Transverse colon (tissue), 4 donors: ENCODE results near the gene NEK5. TPM values are rescaled to one million over a fixed set of nuclear protein-coding genes. Genes with fewer than 3 reads are reported as not detected.
A peak's percentile ranks its signal among the peaks of the same experiment; 100 is the strongest.

Experiments used
- DNase-seq: peaks from one replicate; pipeline ENCODE4 v3.0.0-alpha.2; 2019
- H3K27ac ChIP-seq, 4 donors: fragments of 200-600 bp; sonication (generic); 2 replicates each; pipeline ENCODE4 v1.5.1; 2016 to 2018; ENCODE audit warnings: inconsistent platforms in 4 of 4
- H3K27me3 ChIP-seq: fragments of 200-600 bp; sonication (generic); 2 replicates; pipeline ENCODE4 v1.5.1; 2017; ENCODE audit warnings: inconsistent platforms
- H3K36me3 ChIP-seq, 4 donors: fragments of 200-600 bp; sonication (generic); 2 replicates each; pipeline ENCODE4 v1.5.1; 2017 to 2019; ENCODE audit warnings: inconsistent platforms in 4 of 4
- H3K4me1 ChIP-seq, 4 donors: fragments of 200-600 bp; sonication (generic); 2 replicates each; pipeline ENCODE4 v1.5.1; 2017 to 2020; ENCODE audit warnings: inconsistent platforms in 4 of 4
- H3K4me3 ChIP-seq, 4 donors: fragments of 200-600 bp; sonication (generic); 1 replicate in 1 of 4; 2 replicates in 3 of 4; pipeline versions ENCODE4 v1.5.1 to v1.6.1; 2017 to 2019; ENCODE audit warnings: inconsistent platforms in 4 of 4
- H3K9me3 ChIP-seq, 2 donors: fragments of 200-600 bp; sonication (generic); 2 replicates each; pipeline ENCODE4 v1.5.1; 2017 to 2019; ENCODE audit warnings: inconsistent platforms in 2 of 2
- EP300 ChIP-seq: sonication (generic); formaldehyde crosslinking; IDR thresholded peaks from one replicate; pipeline ENCODE4 v1.6.1; 2017; ENCODE audit warnings: antibody characterized with exemption, low read depth
- POLR2A ChIP-seq: fragments of 450-650 bp; IDR thresholded peaks from one replicate; pipeline ENCODE4 v1.6.1; 2016; ENCODE audit warnings: antibody characterized with exemption, mild to moderate bottlenecking, moderate library complexity
- POLR2AphosphoS5 ChIP-seq, 3 donors: sonication (generic); formaldehyde crosslinking; IDR thresholded peaks; one replicate each; pipeline ENCODE4 v1.6.1; 2016; ENCODE audit warnings: antibody characterized with exemption in 3 of 3
- WGBS, 2 donors: methylation state at CpG; one replicate each; pipeline ENCODE4 v1.1.5; 2018; ENCODE audit warnings: low coverage in 1 of 2; 5-methylcytosine and 5-hydroxymethylcytosine counted together
- in situ Hi-C, 4 donors: fragments of 200-750 bp; cut with MboI; loops; one replicate each; pipeline versions ENCODE4 v1.15.0 to v1.15.1; 2017; ENCODE audit warnings: low sequenced_read_pairs in 3 of 4, low pct_ligation_motif_present in 1 of 4, low pct_unique_long_range_greater_than_20kb in 1 of 4
- intact Hi-C: fragments of 100-400 bp; cut with DNase I; formaldehyde crosslinking; loops from one replicate; pipeline ENCODE4 v1.15.1; 2023; ENCODE audit warnings: low total_unique reads
- total RNA-seq, 4 donors: library from RNA; depleted of rRNA; stranded (reverse); fragments of >200 nt; gene quantifications; one replicate each; pipeline ENCODE4 v1.1.0, GENCODE V29; 2016
- TF ChIP-seq, protein P1 (sequence below), 5 experiments: fragments of 200-600 bp in 3 of 5; fragments of 450-650 bp in 2 of 5; sonication (generic) in 3 of 5; IDR thresholded peaks; 1 replicate in 2 of 5; 2 replicates in 3 of 5; pipeline ENCODE4 v1.5.1; 2016 to 2017; ENCODE audit warnings: antibody characterized with exemption in 5 of 5, inconsistent platforms in 3 of 5, mild to moderate bottlenecking in 2 of 5, moderate library complexity in 1 of 5

The NEK5 gene
- total RNA-seq, 4 donors from 2014 or later = 0.14 to 0.48 TPM; not detected in 2

DNA sequence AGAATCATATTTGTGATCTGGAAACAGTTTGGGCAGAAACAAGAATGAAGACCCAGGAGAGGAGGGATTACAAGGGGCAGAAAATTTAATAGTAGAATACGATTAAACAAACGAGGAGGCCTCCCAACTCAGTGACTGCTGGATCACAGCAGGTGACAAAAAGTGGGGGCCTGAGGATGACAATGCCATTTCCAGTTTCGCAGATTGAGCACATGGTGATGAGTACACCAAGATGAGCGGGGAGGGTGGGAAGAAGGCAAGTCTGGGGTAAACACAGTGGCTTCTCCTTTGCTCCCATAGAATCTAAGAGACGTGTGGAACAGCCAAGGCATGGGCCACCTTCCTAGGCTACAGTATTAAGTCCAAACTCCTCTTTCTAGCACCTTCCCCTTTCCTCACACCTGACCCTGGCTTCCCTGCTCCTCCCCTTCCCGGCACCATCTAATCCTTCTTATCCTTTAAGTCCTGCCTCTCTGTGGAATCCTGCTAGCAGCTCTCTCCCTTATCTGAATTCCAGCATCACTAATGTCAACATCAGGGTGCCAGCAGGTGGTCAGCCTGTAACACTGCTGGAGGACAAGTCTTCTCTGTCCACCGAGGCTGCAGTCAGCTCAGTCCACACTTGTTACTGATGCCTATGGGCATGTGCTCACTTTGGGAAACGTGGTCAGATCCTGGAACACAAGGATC lies 131.1 kb downstream of the NEK5 start:
- peaks cover 12 to 29% (median 17%) of the 10 kb centered on the region in 4 donors for H3K4me1 ChIP-seq
- no peaks in the 10 kb centered on the region for H3K27me3 ChIP-seq
- TF ChIP-seq POLR2A = no peak
- TF ChIP-seq, protein P1, sequence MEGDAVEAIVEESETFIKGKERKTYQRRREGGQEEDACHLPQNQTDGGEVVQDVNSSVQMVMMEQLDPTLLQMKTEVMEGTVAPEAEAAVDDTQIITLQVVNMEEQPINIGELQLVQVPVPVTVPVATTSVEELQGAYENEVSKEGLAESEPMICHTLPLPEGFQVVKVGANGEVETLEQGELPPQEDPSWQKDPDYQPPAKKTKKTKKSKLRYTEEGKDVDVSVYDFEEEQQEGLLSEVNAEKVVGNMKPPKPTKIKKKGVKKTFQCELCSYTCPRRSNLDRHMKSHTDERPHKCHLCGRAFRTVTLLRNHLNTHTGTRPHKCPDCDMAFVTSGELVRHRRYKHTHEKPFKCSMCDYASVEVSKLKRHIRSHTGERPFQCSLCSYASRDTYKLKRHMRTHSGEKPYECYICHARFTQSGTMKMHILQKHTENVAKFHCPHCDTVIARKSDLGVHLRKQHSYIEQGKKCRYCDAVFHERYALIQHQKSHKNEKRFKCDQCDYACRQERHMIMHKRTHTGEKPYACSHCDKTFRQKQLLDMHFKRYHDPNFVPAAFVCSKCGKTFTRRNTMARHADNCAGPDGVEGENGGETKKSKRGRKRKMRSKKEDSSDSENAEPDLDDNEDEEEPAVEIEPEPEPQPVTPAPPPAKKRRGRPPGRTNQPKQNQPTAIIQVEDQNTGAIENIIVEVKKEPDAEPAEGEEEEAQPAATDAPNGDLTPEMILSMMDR (IDR thresholded peaks at IDR 0.05) = no peak
- TF ChIP-seq POLR2AphosphoS5 (IDR thresholded peaks at IDR 0.05) = no peak
- no peak for TF ChIP-seq EP300
- no peak for DNase-seq
- no peaks in the 10 kb centered on the region for H3K36me3 ChIP-seq
- in situ Hi-C loops (no loop called here), intact Hi-C loops (no loop called here)
- no peak overlapping the region for H3K4me3 ChIP-seq
- no peak overlapping the region for H3K27ac ChIP-seq
- 70 to 82% methylated on average over 6 to 8 of the region's 8 CpGs for WGBS, 2 donors
- H3K9me3 ChIP-seq = no peaks in the 10 kb centered on the region

DNA sequence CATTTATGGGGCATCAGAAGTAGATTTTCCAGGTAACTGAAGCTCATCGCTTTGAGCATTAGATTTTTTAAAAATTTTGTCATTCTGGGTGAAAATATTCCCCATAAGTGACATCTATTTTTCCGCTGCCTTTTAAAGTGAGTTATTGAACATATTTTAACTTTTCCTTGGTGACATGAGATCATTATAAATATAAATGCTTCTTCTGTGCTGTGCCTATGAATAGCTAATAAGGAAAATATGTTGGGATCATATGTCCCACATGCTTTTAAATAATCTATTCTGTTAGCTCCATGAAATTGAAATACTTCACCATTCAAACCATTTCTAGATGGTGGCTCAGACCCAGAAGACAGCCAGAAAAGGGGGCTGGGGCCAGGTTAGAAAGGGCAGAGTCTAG lies 131.7 kb downstream of the NEK5 start:
- H3K4me1 ChIP-seq = peaks cover 12 to 29% (median 17%) of the 10 kb centered on the region in 4 donors
- H3K4me3 ChIP-seq = no peak overlapping the region
- 94 to 100% methylated on average over 2 of the region's 2 CpGs for WGBS, 2 donors
- no peaks in the 10 kb centered on the region for H3K27me3 ChIP-seq
- in situ Hi-C loops (no loop called here), intact Hi-C loops (no loop called here)
- no peak for TF ChIP-seq EP300
- TF ChIP-seq, protein P1 (IDR thresholded peaks at IDR 0.05) = no peak
- TF ChIP-seq POLR2AphosphoS5 (IDR thresholded peaks at IDR 0.05) = no peak
- no peak overlapping the region for H3K27ac ChIP-seq
- H3K36me3 ChIP-seq = no peaks in the 10 kb centered on the region
- no peak for DNase-seq
- no peaks in the 10 kb centered on the region for H3K9me3 ChIP-seq

DNA sequence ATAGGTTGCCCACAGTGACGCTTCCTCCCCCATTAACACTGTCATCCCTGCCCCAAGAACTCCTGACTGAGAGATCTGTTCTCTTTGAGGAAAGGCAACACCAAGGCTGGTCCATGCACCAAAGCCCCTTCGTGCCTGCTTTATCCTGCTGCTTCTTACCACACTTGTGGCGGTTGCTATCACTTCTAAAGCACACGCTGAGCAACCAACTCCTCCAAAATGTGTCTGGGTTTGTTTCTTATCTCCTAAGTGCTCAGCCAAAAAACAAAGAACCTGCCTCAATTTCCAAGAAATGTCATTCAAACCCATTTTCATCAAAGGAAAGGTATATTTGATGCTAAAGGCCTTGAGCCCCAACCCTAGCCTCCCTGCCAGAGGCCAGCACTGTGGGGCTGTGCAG lies 132.2 kb downstream of the NEK5 start:
- no peaks in the 10 kb centered on the region for H3K36me3 ChIP-seq
- in situ Hi-C loops = no loop called here
- H3K9me3 ChIP-seq = no peaks in the 10 kb centered on the region
- TF ChIP-seq POLR2A (no peak), POLR2AphosphoS5 (IDR thresholded peaks at IDR 0.05) (no peak), EP300 (no peak)
- TF ChIP-seq, protein P1 (IDR thresholded peaks at IDR 0.05) = no peak
- no peak overlapping the region for H3K4me3 ChIP-seq
- intact Hi-C loops = no loop called here
- no peak for DNase-seq
- peak overlapping the region in 3 of 4 donors; percentile 59 to 70 (median 67) for H3K27ac ChIP-seq
- H3K27me3 ChIP-seq = no peaks in the 10 kb centered on the region
- peaks cover 12 to 29% (median 17%) of the 10 kb centered on the region in 4 donors for H3K4me1 ChIP-seq
- WGBS, 2 donors = 80 to 83% methylated on average over 1 to 4 of the region's 4 CpGs

DNA sequence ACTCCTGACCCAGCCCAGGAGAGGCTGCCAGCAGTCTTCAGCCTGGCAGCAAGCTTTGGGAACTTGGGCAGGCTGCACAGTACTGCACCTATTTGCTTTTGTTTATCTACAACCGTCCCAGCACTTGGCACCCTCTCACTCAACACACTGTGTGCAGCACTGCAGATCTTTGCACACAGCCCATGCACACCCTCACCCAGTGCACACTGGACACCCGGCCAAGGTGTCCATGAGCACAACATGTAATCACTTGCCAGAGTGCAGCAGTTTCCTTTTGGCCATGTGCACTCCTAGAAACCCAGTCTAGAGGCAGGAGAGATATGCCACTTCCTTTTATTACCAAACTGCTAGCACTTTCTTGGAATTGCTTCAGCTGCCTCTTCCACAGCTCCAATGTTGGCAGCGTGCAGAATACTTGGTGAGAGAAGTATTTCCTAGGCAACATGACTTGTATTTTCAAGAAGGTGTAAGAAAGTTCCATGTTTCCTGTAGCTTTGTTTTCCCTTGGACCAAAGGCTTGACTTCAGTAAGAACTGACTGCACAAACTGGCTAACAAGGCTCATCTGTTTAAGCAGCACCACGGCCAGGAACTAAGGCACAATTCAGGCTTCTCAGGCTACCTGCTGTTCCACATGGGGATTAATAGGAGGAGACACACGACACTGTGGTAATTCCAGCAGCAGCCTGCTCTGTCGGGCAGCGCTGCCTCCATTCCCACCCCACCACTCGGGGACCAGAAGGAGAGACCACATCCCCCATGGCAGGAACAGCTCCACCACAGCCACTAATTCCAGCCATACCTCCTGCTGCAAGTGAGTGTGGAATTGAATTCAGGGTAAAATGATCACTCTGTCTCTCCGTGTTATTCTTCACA lies 133.0 kb downstream of the NEK5 start:
- Histone ChIP-seq H3K27ac (peak overlapping the region; percentile 59 to 71 (median 68)), H3K4me1 (peaks cover 12 to 29% (median 17%) of the 10 kb centered on the region in 4 donors), H3K9me3 (no peaks in the 10 kb centered on the region), H3K36me3 (no peaks in the 10 kb centered on the region), H3K4me3 (no peak overlapping the region), H3K27me3 (no peaks in the 10 kb centered on the region)
- peak; percentile 45 for DNase-seq
- in situ Hi-C loops (no loop called here), intact Hi-C loops (no loop called here)
- TF ChIP-seq, protein P1 (IDR thresholded peaks at IDR 0.05) = peak in 1 of 5 experiments; percentile 16
- TF ChIP-seq POLR2A (no peak), EP300 (no peak), POLR2AphosphoS5 (IDR thresholded peaks at IDR 0.05) (no peak)
- 45% methylated on average over 9 of the region's 9 CpGs; no CpG with 5 or more reads in 1 of the 2 donors for WGBS, 2 donors
